Liver (tissue), 9 donors: ENCODE data around the gene USH1G. TPM values are rescaled to one million over a fixed set of nuclear protein-coding genes. Genes with fewer than 3 reads are reported as not detected.

Experiments
- DNase-seq: peaks from one replicate; pipeline ENCODE4 v3.0.0-alpha.2; 2017; ENCODE audit warnings: low spot score
- H3K27ac ChIP-seq, 2 donors: one replicate each; pipeline ENCODE4 v1.7.0; 2013; ENCODE audit warnings: inconsistent platforms in 2 of 2, low read length in 2 of 2, control low read depth in 1 of 2, low read depth in 1 of 2, mild to moderate bottlenecking in 1 of 2
- H3K27me3 ChIP-seq, 4 donors: one replicate each; pipeline versions ENCODE4 v1.6.1 to v1.7.0; 2013; ENCODE audit warnings: low read length in 3 of 4, inconsistent platforms in 1 of 4, mild to moderate bottlenecking in 1 of 4, moderate library complexity in 1 of 4; ENCODE audit not compliant: control insufficient read depth in 4 of 4, insufficient read depth in 4 of 4
- H3K36me3 ChIP-seq, 4 donors: one replicate each; pipeline versions ENCODE4 v1.6.1 to v1.7.0; 2013; ENCODE audit warnings: low read length in 3 of 4, mild to moderate bottlenecking in 3 of 4, low read depth in 1 of 4, moderate library complexity in 1 of 4; ENCODE audit not compliant: control insufficient read depth in 4 of 4, insufficient read depth in 3 of 4
- H3K4me1 ChIP-seq, 4 donors: one replicate each; pipeline versions ENCODE4 v1.6.1 to v1.7.0; 2013; ENCODE audit warnings: low read length in 3 of 4, mild to moderate bottlenecking in 3 of 4, moderate library complexity in 1 of 4; ENCODE audit not compliant: control insufficient read depth in 4 of 4, insufficient read depth in 4 of 4
- H3K4me3 ChIP-seq, 3 donors: one replicate each; pipeline versions ENCODE4 v1.6.1 to v1.7.0; 2013; ENCODE audit warnings: low read length in 3 of 3, control low read depth in 1 of 3, low read depth in 1 of 3, mild to moderate bottlenecking in 1 of 3
- H3K9ac ChIP-seq, 2 donors: one replicate each; pipeline ENCODE4 v1.7.0; 2013; ENCODE audit warnings: low read length in 2 of 2, mild to moderate bottlenecking in 2 of 2, moderate library complexity in 2 of 2, control low read depth in 1 of 2, low read depth in 1 of 2
- H3K9me3 ChIP-seq, 4 donors: one replicate each; pipeline versions ENCODE4 v1.6.1 to v1.7.0; 2013; ENCODE audit warnings: low read length in 3 of 4; ENCODE audit not compliant: control insufficient read depth in 4 of 4
- ATF3 ChIP-seq: IDR thresholded peaks from 2 replicates; pipeline ENCODE4 v1.6.1; 2016; ENCODE audit warnings: antibody characterized with exemption
- CTCF ChIP-seq: fragments of 150-350 bp; IDR thresholded peaks from 2 replicates; pipeline ENCODE4 v1.5.1; 2017; ENCODE audit warnings: improper control_type of control experiment, low read depth, low read length; ENCODE audit not compliant: missing input control
- EGR1 ChIP-seq, 2 donors: IDR thresholded peaks; 2 replicates each; pipeline ENCODE4 v1.6.1; 2016 to 2018; ENCODE audit warnings: antibody characterized with exemption in 2 of 2, low read depth in 2 of 2
- FOXA1 ChIP-seq: IDR thresholded peaks from 2 replicates; pipeline ENCODE4 v1.6.1; 2016; ENCODE audit warnings: antibody characterized with exemption
- FOXA2 ChIP-seq: IDR thresholded peaks from 2 replicates; pipeline ENCODE4 v1.6.1; 2016; ENCODE audit warnings: antibody characterized with exemption
- GABPA ChIP-seq, 2 donors: IDR thresholded peaks in 1 of 2; conservative IDR thresholded peaks in 1 of 2; 2 replicates each; pipeline ENCODE4 v1.6.1; 2016; ENCODE audit warnings: antibody characterized with exemption in 2 of 2, mild to moderate bottlenecking in 1 of 2, moderate library complexity in 1 of 2
- HNF4A ChIP-seq, 2 donors: conservative IDR thresholded peaks; 2 replicates each; pipeline ENCODE4 v1.6.1; 2016; ENCODE audit warnings: antibody characterized with exemption in 2 of 2, mild to moderate bottlenecking in 2 of 2
- HNF4G ChIP-seq: IDR thresholded peaks from 2 replicates; pipeline ENCODE4 v1.6.1; 2016; ENCODE audit warnings: antibody characterized with exemption
- JUND ChIP-seq, 2 donors: IDR thresholded peaks; 2 replicates each; pipeline ENCODE4 v1.6.1; 2016; ENCODE audit warnings: antibody characterized with exemption in 2 of 2
- NR2F2 ChIP-seq: IDR thresholded peaks from 2 replicates; pipeline ENCODE4 v1.6.1; 2016; ENCODE audit warnings: antibody characterized with exemption
- RAD21 ChIP-seq, 2 donors: IDR thresholded peaks; 2 replicates each; pipeline ENCODE4 v1.6.1; 2016; ENCODE audit warnings: antibody characterized with exemption in 2 of 2, mild to moderate bottlenecking in 2 of 2
- RXRA ChIP-seq, 2 donors: IDR thresholded peaks; 2 replicates each; pipeline ENCODE4 v1.6.1; 2017 to 2018; ENCODE audit warnings: antibody characterized with exemption in 2 of 2, mild to moderate bottlenecking in 1 of 2
- SP1 ChIP-seq: IDR thresholded peaks from 2 replicates; pipeline ENCODE4 v1.6.1; 2018; ENCODE audit warnings: antibody characterized with exemption, mild to moderate bottlenecking
- TAF1 ChIP-seq: conservative IDR thresholded peaks from 2 replicates; pipeline ENCODE4 v1.6.1; 2016; ENCODE audit warnings: antibody characterized with exemption, mild to moderate bottlenecking
- YY1 ChIP-seq: IDR thresholded peaks from 2 replicates; pipeline ENCODE4 v1.6.1; 2016; ENCODE audit warnings: antibody characterized with exemption, mild to moderate bottlenecking
- WGBS: extraction: QIAGEN DNeasy Blood & Tissue Kit; methylation state at CpG from one replicate; pipeline ENCODE4 v1.1.7; 2013; 5-methylcytosine and 5-hydroxymethylcytosine counted together
- polyA plus RNA-seq, 2 donors: library from polyadenylated mRNA; stranded (reverse) in 1 of 2; unstranded in 1 of 2; fragments of 200-250 nt in 1 of 2; fragments of >200 nt in 1 of 2; fragmentation: Nextera tagmentation in 1 of 2; extraction: Ambion mirVana in 1 of 2; gene quantifications; one replicate each; pipeline versions ENCODE4 v1.2.1 to v1.2.3, GENCODE V29; 2013 to 2015
- total RNA-seq, 2 donors: library from RNA; depleted of rRNA; stranded (reverse); fragments of >200 nt; gene quantifications; one replicate each; pipeline ENCODE4 v1.2.3, GENCODE V29; 2014
- TF ChIP-seq, protein P1 (sequence below): IDR thresholded peaks from 2 replicates; pipeline ENCODE4 v1.6.1; 2016; ENCODE audit warnings: antibody characterized with exemption
- TF ChIP-seq, protein P2 (sequence below): IDR thresholded peaks from 2 replicates; pipeline ENCODE4 v1.6.1; 2016; ENCODE audit warnings: antibody characterized with exemption, mild to moderate bottlenecking
- donor health status: healthy.
- donor health status: healthy.
- donor health status: healthy.
- donor health status: healthy.
- donor health status: healthy.

USH1G gene
- total and polyA plus RNA-seq, 4 donors: under 0.01 TPM; not detected in 3

GRCh38 chr17:74919440-74920305, 3.4 kb downstream of the USH1G start:
- peaks cover 2 to 8% (median 6%) of the 10 kb centered on the region in 4 donors for H3K4me1 ChIP-seq
- H3K27me3 ChIP-seq: peaks cover 0 to 4% (median 1%) of the 10 kb centered on the region in 4 donors
- no peaks in the 10 kb centered on the region for H3K36me3 ChIP-seq
- TF ChIP-seq CTCF: peak; percentile 14
- TF ChIP-seq GABPA (IDR thresholded peaks at IDR 0.05 in 1 of 2, conservative IDR thresholded peaks at IDR 0.05 in 1 of 2): no peak
- peak in 1 of 2 donors; percentile 69 for TF ChIP-seq RAD21 (IDR thresholded peaks at IDR 0.05)
- TF ChIP-seq, protein P1, sequence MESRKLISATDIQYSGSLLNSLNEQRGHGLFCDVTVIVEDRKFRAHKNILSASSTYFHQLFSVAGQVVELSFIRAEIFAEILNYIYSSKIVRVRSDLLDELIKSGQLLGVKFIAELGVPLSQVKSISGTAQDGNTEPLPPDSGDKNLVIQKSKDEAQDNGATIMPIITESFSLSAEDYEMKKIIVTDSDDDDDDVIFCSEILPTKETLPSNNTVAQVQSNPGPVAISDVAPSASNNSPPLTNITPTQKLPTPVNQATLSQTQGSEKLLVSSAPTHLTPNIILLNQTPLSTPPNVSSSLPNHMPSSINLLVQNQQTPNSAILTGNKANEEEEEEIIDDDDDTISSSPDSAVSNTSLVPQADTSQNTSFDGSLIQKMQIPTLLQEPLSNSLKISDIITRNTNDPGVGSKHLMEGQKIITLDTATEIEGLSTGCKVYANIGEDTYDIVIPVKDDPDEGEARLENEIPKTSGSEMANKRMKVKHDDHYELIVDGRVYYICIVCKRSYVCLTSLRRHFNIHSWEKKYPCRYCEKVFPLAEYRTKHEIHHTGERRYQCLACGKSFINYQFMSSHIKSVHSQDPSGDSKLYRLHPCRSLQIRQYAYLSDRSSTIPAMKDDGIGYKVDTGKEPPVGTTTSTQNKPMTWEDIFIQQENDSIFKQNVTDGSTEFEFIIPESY: no peak
- TF ChIP-seq EGR1 (IDR thresholded peaks at IDR 0.05; ENCODE audit: low read depth in 2 of 2): no peak
- 63% methylated on average over 67 of the region's 67 CpGs for WGBS
- DNase-seq: no peak
- no peak overlapping the region for H3K27ac ChIP-seq
- H3K9me3 ChIP-seq: no peaks in the 10 kb centered on the region
- H3K9ac ChIP-seq: no peak overlapping the region
- H3K4me3 ChIP-seq: no peak overlapping the region

DNA sequence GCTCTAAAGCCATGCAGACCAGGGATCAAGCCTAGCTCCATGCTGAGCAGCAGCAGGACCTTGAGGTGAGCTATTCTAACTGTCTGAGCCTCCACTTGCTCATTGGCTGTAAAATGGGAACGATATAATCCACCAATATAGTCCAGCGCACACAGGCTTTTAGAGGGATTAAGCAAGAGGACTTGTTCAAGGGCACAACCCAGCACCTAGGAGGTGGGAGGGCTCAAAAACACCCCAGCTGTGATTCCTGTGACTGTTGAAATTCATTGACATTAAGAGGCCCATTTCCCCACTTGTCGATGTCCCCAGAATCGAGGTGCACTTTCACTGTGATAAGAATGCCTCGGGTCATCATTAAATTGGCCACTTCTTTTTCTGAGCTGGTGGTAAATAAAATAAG, 4.1 kb downstream of the USH1G start:
- WGBS: 89% methylated on average over 5 of the region's 5 CpGs
- Histone ChIP-seq H3K27me3 (peaks cover 0 to 2% (median 1%) of the 10 kb centered on the region in 4 donors), H3K9me3 (no peaks in the 10 kb centered on the region), H3K4me1 (peaks cover under 1 to 8% (median 3%) of the 10 kb centered on the region in 4 donors), H3K9ac (no peak overlapping the region), H3K27ac (no peak overlapping the region), H3K4me3 (no peak overlapping the region), H3K36me3 (no peaks in the 10 kb centered on the region)
- no peak for DNase-seq
- TF ChIP-seq GABPA (IDR thresholded peaks at IDR 0.05 in 1 of 2, conservative IDR thresholded peaks at IDR 0.05 in 1 of 2): no peak
- TF ChIP-seq JUND (IDR thresholded peaks at IDR 0.05): no peak
- TF ChIP-seq YY1: no peak
- no peak for TF ChIP-seq CTCF
- TF ChIP-seq FOXA1: no peak
- no peak for TF ChIP-seq EGR1 (IDR thresholded peaks at IDR 0.05; ENCODE audit: low read depth in 2 of 2)
- TF ChIP-seq, protein P2, sequence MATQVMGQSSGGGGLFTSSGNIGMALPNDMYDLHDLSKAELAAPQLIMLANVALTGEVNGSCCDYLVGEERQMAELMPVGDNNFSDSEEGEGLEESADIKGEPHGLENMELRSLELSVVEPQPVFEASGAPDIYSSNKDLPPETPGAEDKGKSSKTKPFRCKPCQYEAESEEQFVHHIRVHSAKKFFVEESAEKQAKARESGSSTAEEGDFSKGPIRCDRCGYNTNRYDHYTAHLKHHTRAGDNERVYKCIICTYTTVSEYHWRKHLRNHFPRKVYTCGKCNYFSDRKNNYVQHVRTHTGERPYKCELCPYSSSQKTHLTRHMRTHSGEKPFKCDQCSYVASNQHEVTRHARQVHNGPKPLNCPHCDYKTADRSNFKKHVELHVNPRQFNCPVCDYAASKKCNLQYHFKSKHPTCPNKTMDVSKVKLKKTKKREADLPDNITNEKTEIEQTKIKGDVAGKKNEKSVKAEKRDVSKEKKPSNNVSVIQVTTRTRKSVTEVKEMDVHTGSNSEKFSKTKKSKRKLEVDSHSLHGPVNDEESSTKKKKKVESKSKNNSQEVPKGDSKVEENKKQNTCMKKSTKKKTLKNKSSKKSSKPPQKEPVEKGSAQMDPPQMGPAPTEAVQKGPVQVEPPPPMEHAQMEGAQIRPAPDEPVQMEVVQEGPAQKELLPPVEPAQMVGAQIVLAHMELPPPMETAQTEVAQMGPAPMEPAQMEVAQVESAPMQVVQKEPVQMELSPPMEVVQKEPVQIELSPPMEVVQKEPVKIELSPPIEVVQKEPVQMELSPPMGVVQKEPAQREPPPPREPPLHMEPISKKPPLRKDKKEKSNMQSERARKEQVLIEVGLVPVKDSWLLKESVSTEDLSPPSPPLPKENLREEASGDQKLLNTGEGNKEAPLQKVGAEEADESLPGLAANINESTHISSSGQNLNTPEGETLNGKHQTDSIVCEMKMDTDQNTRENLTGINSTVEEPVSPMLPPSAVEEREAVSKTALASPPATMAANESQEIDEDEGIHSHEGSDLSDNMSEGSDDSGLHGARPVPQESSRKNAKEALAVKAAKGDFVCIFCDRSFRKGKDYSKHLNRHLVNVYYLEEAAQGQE: no peak
- no peak for TF ChIP-seq HNF4A (conservative IDR thresholded peaks at IDR 0.05)
- no peak for TF ChIP-seq FOXA2
- TF ChIP-seq RAD21 (IDR thresholded peaks at IDR 0.05): no peak
- TF ChIP-seq SP1: no peak
- TF ChIP-seq, protein P1: no peak
- no peak for TF ChIP-seq ATF3
- no peak for TF ChIP-seq NR2F2
- TF ChIP-seq HNF4G: no peak
- no peak for TF ChIP-seq RXRA (IDR thresholded peaks at IDR 0.05)
- TF ChIP-seq TAF1: no peak
